DND-41 (cell line): Measurements from ENCODE around the gene HDAC4.

ENCODE experiments used
- ATAC-seq: fragments of 200-7000 bp; cut with Tn5 transposase; 3 replicates; pipeline ENCODE4 v1.9.1; 2021; ENCODE audit warnings: low read depth; ENCODE audit not compliant: insufficient read depth
- DNase-seq: peaks from one replicate; pipeline ENCODE4 v3.0.0-alpha.2; 2020
- H2AFZ ChIP-seq: 2 replicates; pipeline ENCODE4 v1.6.0; 2012; ENCODE audit warnings: low read depth, low read length
- H3K27ac ChIP-seq: 2 replicates; pipeline ENCODE4 v1.5.1; 2012; ENCODE audit warnings: low read length, inconsistent platforms
- H3K27me3 ChIP-seq: fragments of 200-600 bp; sonication (generic); 2 replicates; pipeline ENCODE4 v1.6.0; 2012; ENCODE audit warnings: low read length, mild to moderate bottlenecking, inconsistent platforms; ENCODE audit not compliant: insufficient read depth, poor library complexity
- H3K36me3 ChIP-seq: 2 replicates; pipeline ENCODE4 v1.5.1; 2012; ENCODE audit warnings: low read length, inconsistent platforms; ENCODE audit not compliant: insufficient read depth
- H3K4me1 ChIP-seq: 2 replicates; pipeline ENCODE4 v1.5.1; 2012; ENCODE audit warnings: mild to moderate bottlenecking, low read length; ENCODE audit not compliant: insufficient read depth
- H3K4me2 ChIP-seq: 2 replicates; pipeline ENCODE4 v1.6.0; 2012; ENCODE audit warnings: mild to moderate bottlenecking, moderate library complexity, low read length, inconsistent platforms; ENCODE audit not compliant: insufficient read depth
- H3K4me3 ChIP-seq, 2 experiments: fragments of 200-600 bp in 1 of 2; shearing (Covaris generic) in 1 of 2; 2 replicates each; pipeline ENCODE4 v1.5.1; 2012 to 2016; ENCODE audit warnings: inconsistent platforms in 2 of 2, low read length in 2 of 2, mild to moderate bottlenecking in 2 of 2, low read depth in 1 of 2, moderate library complexity in 1 of 2
- H3K79me2 ChIP-seq: 2 replicates; pipeline ENCODE4 v1.6.0; 2012; ENCODE audit warnings: low read length, inconsistent platforms; ENCODE audit not compliant: insufficient read depth
- H3K9ac ChIP-seq: 2 replicates; pipeline ENCODE4 v1.6.0; 2012; ENCODE audit warnings: low read depth, mild to moderate bottlenecking, inconsistent platforms, low read length, moderate library complexity
- H3K9me3 ChIP-seq: 2 replicates; pipeline ENCODE4 v1.5.1; 2012; ENCODE audit warnings: low read length, moderate library complexity, mild to moderate bottlenecking, inconsistent platforms; ENCODE audit not compliant: insufficient read depth, severe bottlenecking
- H4K20me1 ChIP-seq: 2 replicates; pipeline ENCODE4 v1.6.0; 2012; ENCODE audit warnings: low read length; ENCODE audit not compliant: insufficient read depth
- EZH2 ChIP-seq: IDR thresholded peaks from 3 replicates; pipeline ENCODE4 v1.6.1; 2012; ENCODE audit warnings: borderline replicate concordance, low read depth, mild to moderate bottlenecking, moderate library complexity, low read length, inconsistent platforms; ENCODE audit not compliant: severe bottlenecking
- TF ChIP-seq, protein P1 (sequence below): IDR thresholded peaks from 2 replicates; pipeline ENCODE4 v1.5.1; 2012; ENCODE audit warnings: borderline replicate concordance, low read length, moderate library complexity, mild to moderate bottlenecking; ENCODE audit not compliant: poor library complexity, severe bottlenecking; ENCODE audit errors: extremely low read depth

HDAC4 gene

DNA sequence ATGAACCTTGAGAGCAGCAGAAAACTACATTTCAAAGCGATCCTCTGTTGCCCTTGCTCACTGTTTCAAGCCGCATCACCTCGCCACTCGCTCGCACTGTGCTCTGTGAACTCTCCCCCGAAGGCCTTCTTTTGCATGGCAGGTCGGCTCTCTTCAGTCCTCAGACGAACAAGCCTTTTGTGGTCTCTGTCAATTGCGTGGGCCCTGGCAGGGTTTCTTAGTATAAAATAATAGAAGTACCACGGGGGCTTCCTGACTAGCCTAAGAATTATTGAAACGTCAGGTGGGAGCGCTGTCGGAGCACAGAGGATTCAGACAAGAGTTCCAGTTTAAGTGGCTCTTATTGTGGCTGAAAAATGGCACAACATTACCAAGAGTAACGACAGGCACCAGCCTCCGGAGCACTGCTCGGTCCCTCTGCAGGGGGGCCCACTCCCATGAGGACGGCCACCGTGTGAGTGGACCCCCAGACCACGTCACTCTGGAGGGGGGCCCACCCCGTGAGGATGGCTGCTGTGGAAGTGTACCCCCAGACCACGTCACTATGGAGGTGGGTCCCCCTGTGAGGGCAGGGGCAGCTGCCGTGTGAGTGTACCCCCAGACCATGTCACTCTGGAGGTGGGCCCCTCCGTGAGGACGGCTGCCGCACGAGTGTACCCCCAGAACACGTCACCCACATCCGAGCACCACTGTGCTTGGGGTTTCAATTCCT is 237.7 kb downstream of the HDAC4 start:
- no peak overlapping the region for H3K4me3 ChIP-seq
- H3K36me3 ChIP-seq, result peaks cover 99% of the 10 kb centered on the region
- peaks cover 76% of the 10 kb centered on the region for H4K20me1 ChIP-seq
- H3K9me3 ChIP-seq, result no peaks in the 10 kb centered on the region
- ATAC-seq, result no peak
- H2AFZ ChIP-seq, result no peak overlapping the region
- no peaks in the 10 kb centered on the region for H3K27me3 ChIP-seq
- no peak overlapping the region for H3K4me2 ChIP-seq
- TF ChIP-seq EZH2, result no peak
- TF ChIP-seq, protein P1, sequence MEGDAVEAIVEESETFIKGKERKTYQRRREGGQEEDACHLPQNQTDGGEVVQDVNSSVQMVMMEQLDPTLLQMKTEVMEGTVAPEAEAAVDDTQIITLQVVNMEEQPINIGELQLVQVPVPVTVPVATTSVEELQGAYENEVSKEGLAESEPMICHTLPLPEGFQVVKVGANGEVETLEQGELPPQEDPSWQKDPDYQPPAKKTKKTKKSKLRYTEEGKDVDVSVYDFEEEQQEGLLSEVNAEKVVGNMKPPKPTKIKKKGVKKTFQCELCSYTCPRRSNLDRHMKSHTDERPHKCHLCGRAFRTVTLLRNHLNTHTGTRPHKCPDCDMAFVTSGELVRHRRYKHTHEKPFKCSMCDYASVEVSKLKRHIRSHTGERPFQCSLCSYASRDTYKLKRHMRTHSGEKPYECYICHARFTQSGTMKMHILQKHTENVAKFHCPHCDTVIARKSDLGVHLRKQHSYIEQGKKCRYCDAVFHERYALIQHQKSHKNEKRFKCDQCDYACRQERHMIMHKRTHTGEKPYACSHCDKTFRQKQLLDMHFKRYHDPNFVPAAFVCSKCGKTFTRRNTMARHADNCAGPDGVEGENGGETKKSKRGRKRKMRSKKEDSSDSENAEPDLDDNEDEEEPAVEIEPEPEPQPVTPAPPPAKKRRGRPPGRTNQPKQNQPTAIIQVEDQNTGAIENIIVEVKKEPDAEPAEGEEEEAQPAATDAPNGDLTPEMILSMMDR, result peak; percentile 4
- no peak overlapping the region for H3K9ac ChIP-seq
- no peaks in the 10 kb centered on the region for H3K4me1 ChIP-seq
- no peak overlapping the region for H3K27ac ChIP-seq
- peaks cover 95% of the 10 kb centered on the region for H3K79me2 ChIP-seq
- no peak for DNase-seq

DNA sequence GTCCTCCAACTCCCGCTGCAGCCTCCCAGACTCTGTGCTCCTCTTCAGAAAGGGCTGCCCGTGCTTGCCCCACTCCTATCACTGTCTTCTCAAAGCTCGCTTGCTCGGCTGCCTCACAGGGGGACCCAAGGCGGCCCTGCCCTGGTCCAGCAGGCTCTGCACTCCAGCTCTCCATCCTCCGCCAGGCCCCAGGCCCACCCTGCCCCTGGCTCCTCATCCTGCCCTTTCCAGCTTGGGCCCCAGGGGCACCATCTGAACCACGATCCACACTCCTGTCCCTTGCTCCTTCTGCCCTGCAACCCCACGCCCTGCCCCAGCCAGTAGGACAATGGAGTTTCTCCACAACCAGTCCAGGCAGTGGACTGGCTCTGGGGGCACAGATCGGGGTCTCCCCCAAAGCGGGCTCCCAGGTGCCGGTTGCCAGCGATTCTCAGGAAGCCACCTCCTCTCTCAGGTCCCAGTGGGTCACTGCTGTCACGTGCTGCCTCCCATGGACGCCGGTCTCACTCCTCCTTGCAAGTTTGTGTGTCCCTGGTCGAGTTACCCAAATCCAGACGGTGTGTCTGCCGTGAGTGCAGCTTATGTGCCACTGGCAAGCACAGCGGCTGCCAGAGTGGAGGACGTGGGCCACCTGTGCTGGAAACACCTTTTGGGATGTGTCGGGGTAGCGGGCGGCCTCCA is 238.5 kb downstream of the HDAC4 start:
- no peaks in the 10 kb centered on the region for H3K4me1 ChIP-seq
- H3K4me3 ChIP-seq, result no peak overlapping the region
- DNase-seq (no peak), ATAC-seq (no peak)
- TF ChIP-seq, protein P1, result no peak
- TF ChIP-seq EZH2, result no peak
- peaks cover 78% of the 10 kb centered on the region for H4K20me1 ChIP-seq
- H3K79me2 ChIP-seq, result peaks cover 94% of the 10 kb centered on the region
- H3K27me3 ChIP-seq, result no peaks in the 10 kb centered on the region
- no peak overlapping the region for H3K9ac ChIP-seq
- H3K27ac ChIP-seq, result no peak overlapping the region
- no peak overlapping the region for H3K4me2 ChIP-seq
- peaks cover 100% of the 10 kb centered on the region for H3K36me3 ChIP-seq
- H2AFZ ChIP-seq, result no peak overlapping the region
- no peaks in the 10 kb centered on the region for H3K9me3 ChIP-seq

DNA sequence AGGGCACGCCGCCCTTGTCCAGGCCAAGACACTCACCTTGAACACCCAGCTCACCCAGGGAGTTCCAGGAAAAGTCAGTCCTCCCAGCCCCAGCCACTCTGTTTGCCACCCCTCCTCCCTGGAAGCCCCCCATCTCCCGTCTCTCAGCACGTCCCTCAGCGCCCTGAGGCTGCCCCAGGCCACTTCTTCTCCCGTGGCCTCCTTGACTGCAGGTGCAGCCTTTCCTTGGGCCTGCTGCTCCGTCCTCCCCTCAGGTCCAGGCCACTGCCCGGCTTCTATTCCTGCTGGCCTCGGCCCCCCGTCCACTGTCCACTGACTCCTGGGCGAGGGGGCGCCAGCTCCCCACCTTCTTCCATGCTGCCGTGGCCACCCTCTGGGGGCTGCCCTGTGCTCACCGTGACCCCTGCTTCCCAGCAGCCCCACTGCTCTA is 239.1 kb downstream of the HDAC4 start:
- no peak overlapping the region for H3K4me2 ChIP-seq
- no peak for ATAC-seq
- peaks cover 94% of the 10 kb centered on the region for H3K79me2 ChIP-seq
- peaks cover 78% of the 10 kb centered on the region for H4K20me1 ChIP-seq
- H3K9ac ChIP-seq, result no peak overlapping the region
- H3K27ac ChIP-seq, result no peak overlapping the region
- H3K27me3 ChIP-seq, result no peaks in the 10 kb centered on the region
- H3K4me3 ChIP-seq, result no peak overlapping the region
- H3K36me3 ChIP-seq, result peaks cover 100% of the 10 kb centered on the region
- H3K9me3 ChIP-seq, result no peaks in the 10 kb centered on the region
- no peak overlapping the region for H2AFZ ChIP-seq
- no peak for DNase-seq
- no peaks in the 10 kb centered on the region for H3K4me1 ChIP-seq
- no peak for TF ChIP-seq EZH2
- TF ChIP-seq, protein P1, result no peak
